Fibroblast of upper back skin (primary cell): ENCODE measurements around the gene SLC30A2.

Source experiments
- DNase-seq: peaks from one replicate; pipeline ENCODE4 v3.0.0-alpha.2; 2013

SLC30A2 gene

GRCh38 chr1:26020941-26021646 is 24.8 kb downstream of the SLC30A2 start:
- no peak for DNase-seq

GRCh38 chr1:26020330-26020768 is 25.6 kb downstream of the SLC30A2 start:
- peak; percentile 67 for DNase-seq

- DNase-seq: peak; percentile 88
Measured at GRCh38 chr1:26019641-26020315, 26.1 kb downstream of the SLC30A2 start.

- peak; percentile 89 for DNase-seq
Measured at GRCh38 chr1:26017606-26018005, 28.3 kb downstream of the SLC30A2 start.

- DNase-seq: peak; percentile 43
Measured at GRCh38 chr1:26016953-26017545, 28.9 kb downstream of the SLC30A2 start.

GRCh38 chr1:26016258-26016952 is 29.5 kb downstream of the SLC30A2 start:
- peak; percentile 39 for DNase-seq

GRCh38 chr1:26015358-26015757 is 30.6 kb downstream of the SLC30A2 start:
- peak; percentile 75 for DNase-seq

- DNase-seq: no peak
Measured at GRCh38 chr1:26014179-26014578, 31.7 kb downstream of the SLC30A2 start.

- DNase-seq: no peak
Measured at GRCh38 chr1:26012864-26013263, 33.1 kb downstream of the SLC30A2 start.

DNA sequence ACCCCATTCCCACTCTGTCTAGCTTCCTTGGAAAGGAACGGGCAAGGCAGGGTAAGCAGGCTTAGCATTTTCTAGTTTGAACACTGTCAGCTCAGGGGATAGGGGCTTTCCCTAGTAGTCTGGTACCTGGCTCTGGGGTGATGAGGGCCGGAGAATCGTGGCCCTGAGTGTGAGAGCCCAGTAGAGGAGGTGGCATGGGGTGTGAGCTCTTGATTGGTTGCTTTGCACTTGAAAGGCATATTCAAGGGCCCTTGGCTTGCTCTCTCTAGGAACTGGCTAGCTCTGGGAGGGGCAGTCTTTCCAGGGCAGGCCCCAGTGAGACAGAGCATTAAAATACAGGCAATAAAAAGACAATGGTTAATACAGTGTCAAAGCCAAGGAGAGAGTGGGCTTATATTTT is 35.1 kb downstream of the SLC30A2 start:
- no peak for DNase-seq

DNA sequence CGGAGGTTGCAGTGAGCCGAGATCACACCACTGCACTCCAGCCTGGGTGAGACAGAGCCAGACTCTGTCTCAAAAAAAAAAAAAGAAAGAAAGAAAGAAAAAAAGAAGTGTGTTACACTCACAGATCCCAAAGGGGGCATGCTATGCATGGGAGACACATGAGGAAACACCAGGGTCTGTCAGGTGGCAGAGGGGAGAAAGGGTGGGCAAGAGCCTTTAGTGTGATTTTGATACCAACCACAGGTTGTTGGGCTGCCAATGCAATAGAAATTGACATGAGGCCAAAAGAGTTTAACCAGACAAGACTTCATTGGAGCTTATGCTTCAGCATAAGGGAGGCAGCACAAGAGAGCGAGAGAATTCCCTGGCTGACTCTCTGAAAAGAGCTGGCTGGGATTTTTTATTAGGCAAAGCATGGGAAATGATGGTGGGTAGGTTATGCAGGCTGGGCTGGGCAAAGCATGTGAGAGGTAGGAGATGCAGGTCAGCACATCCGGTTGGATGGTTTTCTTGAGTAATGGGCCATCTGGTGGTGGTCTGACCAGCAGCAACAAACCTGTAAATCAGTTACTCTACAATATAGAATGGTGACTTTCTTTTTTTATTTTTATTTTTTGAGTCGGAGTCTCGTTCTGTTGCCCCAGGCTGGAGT is 36.0 kb downstream of the SLC30A2 start:
- no peak for DNase-seq

- no peak for DNase-seq
Measured at GRCh38 chr1:26006710-26007109, 39.2 kb downstream of the SLC30A2 start.

GRCh38 chr1:26005434-26006105 is 40.3 kb downstream of the SLC30A2 start:
- DNase-seq: no peak

- no peak for DNase-seq
Measured at GRCh38 chr1:26003756-26004155, 42.2 kb downstream of the SLC30A2 start.

DNA sequence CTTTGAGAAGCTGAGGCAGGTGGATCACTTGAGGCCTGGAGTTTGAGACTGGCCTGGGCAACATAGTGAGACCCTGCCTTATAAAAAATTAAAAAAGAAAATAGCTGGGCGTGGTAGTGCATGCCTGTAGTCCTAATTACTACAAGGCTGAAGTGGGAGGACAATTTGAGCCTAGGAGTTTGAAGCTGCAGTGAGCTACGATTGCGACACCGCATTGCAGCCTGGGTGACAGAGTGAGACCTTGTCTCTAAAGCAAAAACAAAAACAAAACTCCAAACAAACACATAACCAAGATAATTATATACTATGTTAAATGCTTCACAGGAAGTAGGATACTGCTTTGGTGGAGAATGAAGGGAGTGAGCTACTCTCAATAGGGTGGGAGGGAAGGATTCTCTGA is 42.7 kb downstream of the SLC30A2 start:
- no peak for DNase-seq

GRCh38 chr1:25999041-25999800 is 46.7 kb downstream of the SLC30A2 start:
- DNase-seq: no peak

DNA sequence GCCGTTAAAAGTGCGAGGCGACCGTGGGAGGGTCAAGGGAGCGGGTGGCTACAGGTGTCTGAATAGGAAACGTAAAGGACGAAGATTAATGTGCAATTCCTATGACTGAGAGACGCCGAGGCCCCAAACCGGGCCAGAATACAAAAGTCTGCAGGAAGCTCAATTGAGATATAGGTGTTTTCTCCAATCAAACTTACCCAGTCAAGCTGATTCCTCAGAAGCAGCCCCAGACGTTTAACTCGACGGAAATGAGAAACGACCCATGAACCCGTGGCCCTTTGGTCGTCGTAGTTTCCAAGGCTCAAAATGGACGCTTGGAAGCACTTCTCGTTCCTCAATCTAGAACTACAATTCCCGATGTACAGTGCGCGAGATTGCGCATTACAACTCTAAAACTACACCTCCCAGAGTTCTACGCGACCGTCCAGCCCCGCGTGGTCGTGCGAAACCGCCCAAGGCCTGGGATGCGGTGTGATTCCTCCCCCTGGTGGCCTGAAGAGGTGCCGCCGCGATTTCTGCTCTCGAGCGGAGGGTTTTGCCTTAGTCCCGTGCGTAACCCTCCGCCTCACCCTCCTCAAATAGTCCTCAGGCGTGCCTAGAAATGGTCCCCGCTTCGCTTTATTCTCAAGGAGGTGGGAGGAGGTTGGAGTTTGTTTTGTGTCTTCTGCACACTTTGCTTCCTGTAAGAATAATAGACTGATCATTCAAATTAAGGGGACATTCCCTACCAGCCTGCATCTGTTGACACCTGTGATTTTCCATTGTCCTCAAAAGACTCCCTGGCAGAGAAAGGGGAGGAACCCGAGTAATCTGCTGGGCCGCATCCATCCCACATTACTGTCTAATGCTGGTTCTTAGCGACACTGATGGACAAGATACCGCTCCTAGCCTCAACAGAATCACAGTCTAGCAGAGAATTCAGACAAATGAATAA is 47.8 kb downstream of the SLC30A2 start, which contains the start of gene PAFAH2:
Gene PAFAH2, minus strand, starts transcription at position 236 of the 934 bp plus-strand sequence. CDS start 7,247 bp downstream, outside the sequence.
- DNase-seq: peak; percentile 99

DNA sequence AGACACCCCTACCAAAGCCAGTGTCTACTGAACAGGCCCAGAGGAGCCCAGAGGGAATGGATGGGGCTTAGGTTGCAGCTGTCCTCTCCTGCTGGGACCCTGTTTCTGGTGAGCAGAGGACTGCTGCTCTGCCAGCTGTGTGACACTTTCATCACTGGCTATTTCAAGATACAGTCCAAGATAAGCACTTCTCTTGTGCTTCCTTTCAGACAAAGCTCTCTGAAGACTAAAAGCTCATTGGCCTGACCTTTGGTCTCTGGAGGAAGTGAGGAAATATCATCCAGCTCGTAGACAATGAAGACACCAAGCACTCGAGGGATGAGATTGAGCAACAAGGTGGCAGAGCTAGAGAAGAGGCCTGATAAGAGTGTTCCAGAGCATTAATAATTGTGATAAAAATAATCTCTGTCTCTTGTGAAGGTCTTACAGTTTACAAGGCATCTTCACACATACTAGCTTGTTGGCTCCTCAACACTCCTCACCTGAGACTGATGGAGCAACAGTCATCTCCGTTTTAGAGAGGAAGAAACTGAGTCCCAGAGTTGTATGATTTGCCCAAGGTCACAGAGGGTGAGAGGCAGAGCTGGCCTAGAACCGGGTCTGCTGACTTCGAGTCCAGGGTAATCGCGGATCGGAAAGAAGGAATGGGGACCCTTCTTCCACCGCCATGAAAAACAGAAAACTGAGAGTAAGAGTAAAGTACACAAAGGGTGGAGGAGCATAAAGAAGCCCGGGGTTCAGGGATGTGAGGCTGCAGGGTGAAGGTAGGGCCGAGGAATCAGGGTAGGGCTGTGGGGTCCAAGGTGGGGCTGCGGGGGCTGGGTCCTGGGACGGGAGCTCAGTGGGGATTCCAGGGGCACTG is 48.7 kb downstream of the SLC30A2 start:
- no peak for DNase-seq
